HepG2 (cell line): Measurements from ENCODE around the gene OR11G2. TPM values are rescaled to one million over a fixed set of nuclear protein-coding genes. Genes with fewer than 3 reads are reported as not detected.
A peak's percentile ranks its signal among the peaks of the same experiment; 100 is the strongest.

Source experiments
- ATAC-seq: fragments of 200-7000 bp; cut with Tn5 transposase; 3 replicates; pipeline ENCODE4 v1.9.1; 2020; ENCODE audit warnings: mild to moderate bottlenecking, moderate library complexity
- BruUV-seq: library from RNA; stranded (reverse); fragments of 400-500 nt; replicated peaks from 2 replicates; lab custom pipeline; 2021; lab: Mats Ljungman, UMichigan
- CTCF ChIA-PET: fragments of 300-600 bp; formaldehyde crosslinking; extraction: SDS; loops from one replicate; lab custom pipeline; 2021; ENCODE audit warnings: low total read pairs, inconsistent platforms, low intra/inter-chr PET ratio; lab: Yijun Ruan, JAX
- POLR2A ChIA-PET: fragments of 350-600 bp; sonication (Branson Sonifier 250); formaldehyde crosslinking; loops from one replicate; lab custom pipeline; 2020; ENCODE audit warnings: antibody characterized with exemption, inconsistent platforms; lab: Yijun Ruan, JAX
- DNase-seq: peaks from one replicate; pipeline ENCODE4 v3.0.0-alpha.2; 2015; ENCODE audit warnings: low spot score
- FAIRE-seq: peaks from 3 replicates; lab custom pipeline; 2011; peaks lifted over from hg19 to GRCh38; lab: Jason Lieb, UNC
- H2AFZ ChIP-seq: one replicate; pipeline ENCODE4 v1.6.1; 2011; ENCODE audit warnings: low read length, inconsistent platforms
- H3K27ac ChIP-seq: fragments of 300-600 bp; 3 replicates; pipeline ENCODE4 v1.8.0; 2011; ENCODE audit warnings: mixed run types, mild to moderate bottlenecking, mixed read lengths, low read length, inconsistent platforms; ENCODE audit not compliant: insufficient read depth; ENCODE audit errors: extremely low read length
- H3K27me3 ChIP-seq, 2 experiments: fragments of 200-600 bp in 1 of 2; 2 replicates in 1 of 2; 3 replicates in 1 of 2; pipeline versions ENCODE4 v1.6.0 to v1.8.0; 2011; ENCODE audit warnings: low read length in 2 of 2, mild to moderate bottlenecking in 2 of 2, moderate library complexity in 2 of 2, inconsistent platforms in 1 of 2; ENCODE audit not compliant: insufficient read depth in 2 of 2, control insufficient read depth in 1 of 2
- H3K36me3 ChIP-seq, 2 experiments: fragments of 200-600 bp in 1 of 2; replicated peaks in 1 of 2; 2 replicates in 1 of 2; 3 replicates in 1 of 2; pipeline versions ENCODE4 v1.5.1 to v1.8.0; 2011; ENCODE audit warnings: low read length in 2 of 2, inconsistent platforms in 1 of 2; ENCODE audit not compliant: insufficient read depth in 2 of 2, control insufficient read depth in 1 of 2
- H3K4me1 ChIP-seq: 2 replicates; pipeline ENCODE4 v1.5.1; 2012; ENCODE audit warnings: low read length, inconsistent platforms; ENCODE audit not compliant: insufficient read depth
- H3K4me2 ChIP-seq: 2 replicates; pipeline ENCODE4 v1.6.0; 2011; ENCODE audit warnings: low read depth, low read length, inconsistent platforms
- H3K4me3 ChIP-seq, 3 experiments: fragments of 200-600 bp in 1 of 3; sonication (generic), shearing (Covaris generic) in 1 of 3; replicated peaks in 1 of 3; 2 replicates each; pipeline ENCODE4 v1.5.1; 2011 to 2016; ENCODE audit warnings: low read length in 3 of 3, inconsistent platforms in 2 of 3, low read depth in 2 of 3, mild to moderate bottlenecking in 2 of 3, control low read depth in 1 of 3, mixed read lengths in 1 of 3; ENCODE audit not compliant: insufficient read depth in 1 of 3
- H3K79me2 ChIP-seq: one replicate; pipeline ENCODE4 v1.6.1; 2011; ENCODE audit warnings: low read length, inconsistent platforms; ENCODE audit not compliant: insufficient read depth
- H3K9ac ChIP-seq: 2 replicates; pipeline ENCODE4 v1.6.0; 2011; ENCODE audit warnings: mild to moderate bottlenecking, low read depth, low read length, inconsistent platforms; ENCODE audit not compliant: insufficient read depth
- H3K9me3 ChIP-seq: 2 replicates; pipeline ENCODE4 v1.5.1; 2012; ENCODE audit warnings: mild to moderate bottlenecking, low read length
- H4K20me1 ChIP-seq: 2 replicates; pipeline ENCODE4 v1.6.0; 2011; ENCODE audit warnings: inconsistent platforms, mild to moderate bottlenecking, low read length, moderate library complexity; ENCODE audit not compliant: insufficient read depth
- CAMTA2 ChIP-seq: sonication (generic); formaldehyde crosslinking; IDR thresholded peaks from 2 replicates; pipeline ENCODE4 v1.4.0; 2020; ENCODE audit warnings: mild to moderate bottlenecking, missing genetic modification reagents, borderline replicate concordance
- CBFB ChIP-seq: sonication (generic); formaldehyde crosslinking; IDR thresholded peaks from 2 replicates; pipeline ENCODE4 v1.4.0; 2020; ENCODE audit warnings: missing genetic modification reagents
- DPF2 ChIP-seq: sonication (generic); formaldehyde crosslinking; IDR thresholded peaks from 2 replicates; pipeline ENCODE4 v1.4.0; 2020; ENCODE audit warnings: mild to moderate bottlenecking, low read depth, missing genetic modification reagents, borderline replicate concordance
- HMG20B ChIP-seq: conservative IDR thresholded peaks from 2 replicates; pipeline ENCODE4 v1.6.1; 2016; ENCODE audit warnings: missing genetic modification reagents, missing compliant biosample characterization
- IKZF4 ChIP-seq: sonication (generic); formaldehyde crosslinking; IDR thresholded peaks from 2 replicates; pipeline ENCODE4 v1.5.1; 2020; ENCODE audit warnings: borderline replicate concordance, mild to moderate bottlenecking, low read depth, missing genetic modification reagents; ENCODE audit errors: not compliant biosample characterization
- JUN ChIP-seq: sonication (generic); formaldehyde crosslinking; IDR thresholded peaks from 2 replicates; pipeline ENCODE4 v1.4.0; 2020; ENCODE audit warnings: mild to moderate bottlenecking, missing genetic modification reagents
- LCORL ChIP-seq, 2 experiments: fragments of 450-650 bp in 1 of 2; sonication (generic) in 1 of 2; formaldehyde crosslinking in 1 of 2; IDR thresholded peaks; 2 replicates each; pipeline versions ENCODE4 v1.5.0 to v1.6.1; 2017 to 2020; ENCODE audit warnings: antibody characterized with exemption in 1 of 2, missing genetic modification reagents in 1 of 2
- MAF1 ChIP-seq: sonication (generic); formaldehyde crosslinking; IDR thresholded peaks from 2 replicates; pipeline ENCODE4 v1.5.0; 2020; ENCODE audit warnings: missing genetic modification reagents, borderline replicate concordance
- MAFF ChIP-seq: IDR thresholded peaks from 2 replicates; pipeline ENCODE4 v1.6.1; 2011; ENCODE audit warnings: low read depth, low read length, improper control_type of control experiment
- MAFK ChIP-seq, 2 experiments: IDR thresholded peaks in 1 of 2; conservative IDR thresholded peaks in 1 of 2; 2 replicates each; pipeline ENCODE4 v1.6.1; 2011; ENCODE audit warnings: improper control_type of control experiment in 2 of 2, low read length in 2 of 2
- NFE2L2 ChIP-seq: fragments of 150-350 bp; IDR thresholded peaks from 2 replicates; pipeline ENCODE4 v1.6.1; 2014; ENCODE audit warnings: low read length
- RFXANK ChIP-seq: IDR thresholded peaks from 2 replicates; pipeline ENCODE4 v1.6.1; 2016
- RFXAP ChIP-seq: sonication (generic); formaldehyde crosslinking; IDR thresholded peaks from 2 replicates; pipeline ENCODE4 v1.4.0; 2020; ENCODE audit warnings: missing genetic modification reagents, borderline replicate concordance
- TEAD3 ChIP-seq: optimal IDR thresholded peaks from 2 replicates; pipeline ENCODE3; 2016; ENCODE audit warnings: borderline replicate concordance
- TFAP4 ChIP-seq: sonication (generic); IDR thresholded peaks from 2 replicates; pipeline ENCODE4 v1.6.1; 2016; ENCODE audit warnings: low read depth, borderline replicate concordance
- TGIF2 ChIP-seq: IDR thresholded peaks from 2 replicates; pipeline ENCODE4 v1.6.1; 2016; ENCODE audit warnings: control low read depth, missing compliant biosample characterization
- ZBTB21 ChIP-seq: sonication (generic); formaldehyde crosslinking; IDR thresholded peaks from 2 replicates; pipeline ENCODE4 v1.4.0; 2020; ENCODE audit warnings: missing genetic modification reagents
- ZBTB42 ChIP-seq: sonication (generic); formaldehyde crosslinking; IDR thresholded peaks from 2 replicates; pipeline ENCODE4 v1.5.0; 2020; ENCODE audit warnings: mild to moderate bottlenecking, missing genetic modification reagents
- ZFP62 ChIP-seq: sonication (generic); formaldehyde crosslinking; IDR thresholded peaks from 2 replicates; pipeline ENCODE4 v1.4.0; 2020; ENCODE audit warnings: missing genetic modification reagents
- ZMYM2 ChIP-seq: sonication (generic); formaldehyde crosslinking; IDR thresholded peaks from 2 replicates; pipeline ENCODE4 v1.8.0; 2022; ENCODE audit warnings: mild to moderate bottlenecking, missing genetic modification reagents
- ZNF546 ChIP-seq: sonication (generic); formaldehyde crosslinking; conservative IDR thresholded peaks from 2 replicates; pipeline ENCODE4 v1.8.1; 2023; ENCODE audit warnings: mild to moderate bottlenecking, missing genetic modification reagents
- ZNF556 ChIP-seq: sonication (generic); formaldehyde crosslinking; IDR thresholded peaks from 2 replicates; pipeline ENCODE4 v1.4.0; 2020; ENCODE audit warnings: mild to moderate bottlenecking, missing genetic modification reagents, borderline replicate concordance
- ZNF607 ChIP-seq: sonication (generic); formaldehyde crosslinking; IDR thresholded peaks from 2 replicates; pipeline ENCODE4 v1.5.1; 2020; ENCODE audit warnings: missing genetic modification reagents, mild to moderate bottlenecking, borderline replicate concordance
- WGBS: methylation state at CpG from one replicate; pipeline ENCODE4 v1.1.6; 2017; ENCODE audit warnings: low lambda C conversion rate; 5-methylcytosine and 5-hydroxymethylcytosine counted together
- in situ Hi-C: cut with HindIII; loops from 2 replicates; pipeline ENCODE4 v1.10.0; 2017; ENCODE audit warnings: low pct_unique_long_range_greater_than_20kb; ENCODE audit not compliant: extremely low pct_ligation_motif_present
- intact Hi-C: fragments of 100-400 bp; cut with micrococcal nuclease; formaldehyde crosslinking; loops from one replicate; pipeline ENCODE4 v1.10.0; 2022; ENCODE audit not compliant: unreplicated experiment
- polyA plus RNA-seq, 8 experiments: library from polyadenylated mRNA; depleted of rRNA in 3 of 8; stranded (reverse) in 7 of 8; unstranded in 1 of 8; fragments of >200 nt; fragmentation: Illumina TruSeq in 4 of 8; extraction: Trizol in 4 of 8; gene quantifications; 2 replicates each; pipeline versions ENCODE4 v1.2.1 to v1.2.3, GENCODE V29; 2011 to 2016; ENCODE audit warnings: low read depth in 4 of 8, missing spikeins in 1 of 8, mixed read lengths in 1 of 8; ENCODE audit not compliant: insufficient read depth in 1 of 8
- total RNA-seq, 5 experiments: library from RNA; depleted of rRNA; stranded (reverse); fragments of >200 nt; fragmentation: Illumina TruSeq; extraction: Trizol; gene quantifications; 2 replicates each; pipeline ENCODE4 v1.2.3, GENCODE V29; 2016; ENCODE audit warnings: low read depth in 1 of 5
- TF ChIP-seq, protein P1 (sequence below): IDR thresholded peaks from 2 replicates; pipeline ENCODE4 v1.6.1; 2012; ENCODE audit warnings: inconsistent platforms
- TF ChIP-seq, protein P2 (sequence below): sonication (generic); formaldehyde crosslinking; conservative IDR thresholded peaks from 2 replicates; pipeline ENCODE4 v1.4.0; 2020; ENCODE audit warnings: missing genetic modification reagents
- TF ChIP-seq, protein P3 (sequence below): sonication (generic); formaldehyde crosslinking; IDR thresholded peaks from 2 replicates; pipeline ENCODE4 v1.8.0; 2022; ENCODE audit warnings: missing genetic modification reagents, low read depth, mild to moderate bottlenecking, borderline replicate concordance

The OR11G2 gene
- total and polyA plus RNA-seq, 2 of the 13 experiments (the other 11 are each of a cell fraction or from before 2014, with no cell fraction given) = not detected

DNA sequence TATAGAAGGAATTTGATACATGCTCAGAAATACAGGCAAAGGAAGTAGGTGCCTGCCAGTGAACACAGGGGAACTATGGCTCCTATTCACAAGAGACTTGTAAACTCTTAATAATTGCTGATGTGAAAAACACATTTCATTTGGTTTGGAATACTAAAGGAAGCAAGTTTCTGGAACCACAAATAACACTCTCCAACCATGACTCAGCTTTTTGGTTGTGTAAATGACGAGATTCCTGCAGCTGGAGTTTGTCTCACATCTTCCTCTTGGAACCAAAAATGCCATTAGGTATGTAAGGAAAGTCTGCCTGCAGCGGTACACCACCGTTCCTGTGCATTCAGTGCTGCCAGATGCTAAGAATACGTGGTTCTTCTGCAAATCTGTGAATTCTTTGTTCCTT lies 28.3 kb downstream of the OR11G2 start:
- Histone ChIP-seq H3K9me3 (no peaks in the 10 kb centered on the region), H4K20me1 (no peaks in the 10 kb centered on the region), H3K36me3 (no peaks in the 10 kb centered on the region), H3K4me3 (no peak overlapping the region), H3K9ac (no peak overlapping the region), H3K79me2 (no peaks in the 10 kb centered on the region), H3K4me1 (peaks cover 6% of the 10 kb centered on the region; the same call in 1 of the 2 replicates), H2AFZ (no peak overlapping the region), H3K27ac (no peak overlapping the region), H3K27me3 (no peaks in the 10 kb centered on the region), H3K4me2 (0 out of 2 replicates have a peak overlapping the region, but pooled peaks have one; percentile 4)
- intact Hi-C loops = no loop called here
- WGBS = 0% methylated on average over 4 of the region's 4 CpGs
- TF ChIP-seq ZMYM2 (CRISPR knock-in tag) = no peak
- TF ChIP-seq LCORL (IDR thresholded peaks at IDR 0.05) = no peak
- TF ChIP-seq LCORL (CRISPR knock-in tag; IDR thresholded peaks at IDR 0.05) = no peak
- no peak for TF ChIP-seq DPF2 (CRISPR knock-in tag)
- no peak for TF ChIP-seq ZFP62 (CRISPR knock-in tag)
- no peak for TF ChIP-seq TEAD3
- TF ChIP-seq ZNF546 = no peak
- TF ChIP-seq, protein P1, sequence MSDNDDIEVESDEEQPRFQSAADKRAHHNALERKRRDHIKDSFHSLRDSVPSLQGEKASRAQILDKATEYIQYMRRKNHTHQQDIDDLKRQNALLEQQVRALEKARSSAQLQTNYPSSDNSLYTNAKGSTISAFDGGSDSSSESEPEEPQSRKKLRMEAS = no peak
- TF ChIP-seq NFE2L2 = peak; percentile 95
- no peak for TF ChIP-seq CBFB
- TF ChIP-seq ZBTB21 (CRISPR knock-in tag) = no peak
- no peak for TF ChIP-seq TGIF2 (CRISPR knock-in tag)
- peak; percentile 55 to 57 for TF ChIP-seq MAFK (conservative IDR thresholded peaks at IDR 0.05 in 1 of 2, IDR thresholded peaks at IDR 0.05 in 1 of 2; ENCODE audit: low read length in 2 of 2)
- no peak for TF ChIP-seq JUN (CRISPR knock-in tag)
- no peak for TF ChIP-seq ZNF556
- TF ChIP-seq MAF1 = no peak
- no peak for TF ChIP-seq HMG20B
- no peak for TF ChIP-seq RFXAP (CRISPR knock-in tag)
- TF ChIP-seq, protein P2, sequence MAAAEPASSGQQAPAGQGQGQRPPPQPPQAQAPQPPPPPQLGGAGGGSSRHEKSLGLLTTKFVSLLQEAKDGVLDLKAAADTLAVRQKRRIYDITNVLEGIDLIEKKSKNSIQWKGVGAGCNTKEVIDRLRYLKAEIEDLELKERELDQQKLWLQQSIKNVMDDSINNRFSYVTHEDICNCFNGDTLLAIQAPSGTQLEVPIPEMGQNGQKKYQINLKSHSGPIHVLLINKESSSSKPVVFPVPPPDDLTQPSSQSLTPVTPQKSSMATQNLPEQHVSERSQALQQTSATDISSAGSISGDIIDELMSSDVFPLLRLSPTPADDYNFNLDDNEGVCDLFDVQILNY = no peak
- no peak for TF ChIP-seq IKZF4 (CRISPR knock-in tag)
- no peak for TF ChIP-seq ZBTB42 (CRISPR knock-in tag)
- TF ChIP-seq RFXANK (CRISPR knock-in tag) = no peak
- TF ChIP-seq, protein P3, sequence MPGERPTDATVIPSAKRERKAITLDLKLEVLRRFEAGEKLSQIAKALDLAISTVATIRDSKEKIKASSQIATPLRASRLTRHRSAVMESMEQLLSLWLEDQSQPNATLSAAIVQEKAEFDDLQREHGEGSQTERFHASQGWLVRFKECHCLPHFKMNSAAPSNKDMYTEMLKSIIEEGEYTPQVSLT (CRISPR knock-in tag) = no peak
- TF ChIP-seq ZNF607 (CRISPR knock-in tag) = no peak
- TF ChIP-seq TFAP4 = no peak
- TF ChIP-seq CAMTA2 (CRISPR knock-in tag) = no peak
- peak; percentile 65 for TF ChIP-seq MAFF
- ATAC-seq (no peak), FAIRE-seq (no peak), DNase-seq (no peak)
- POLR2A ChIA-PET = no interaction called here
- in situ Hi-C loops = no loop called here
- no TSS peak for BruUV-seq
- CTCF ChIA-PET = no interaction called here
